C4-2B (cell line): ENCODE results near the gene PAQR5.

Source experiments
- CTCF ChIP-seq: fragments of 450-650 bp; conservative IDR thresholded peaks from 2 replicates; pipeline ENCODE4 v1.5.1; 2017; ENCODE audit warnings: mild to moderate bottlenecking
- ZFX ChIP-seq: fragments of 450-650 bp; IDR thresholded peaks from 2 replicates; pipeline ENCODE4 v1.6.1; 2017

DNA sequence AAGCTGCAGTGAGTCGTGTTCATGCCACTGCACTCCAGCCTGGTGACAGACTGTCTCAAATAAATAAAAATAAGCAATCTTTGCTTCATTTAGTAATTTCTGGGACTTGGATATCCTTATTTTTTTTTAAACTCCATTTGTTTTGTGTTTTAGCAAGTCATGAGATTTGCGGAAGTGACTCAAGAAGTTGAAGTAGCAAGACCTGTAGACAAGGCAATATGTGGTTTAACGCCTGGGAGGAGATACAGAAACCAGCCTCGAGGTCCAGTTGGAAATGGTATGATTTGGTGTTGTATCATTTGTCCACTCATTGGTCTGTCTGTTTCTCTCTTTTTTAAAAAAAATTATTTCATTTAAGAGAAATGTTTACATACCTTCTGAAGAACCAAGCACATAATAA is 137.3 kb downstream of the PAQR5 start:
- TF ChIP-seq CTCF (no peak), ZFX (no peak)
